K562 (cell line): ENCODE data around the gene ASCL2. TPM values are rescaled to one million over a fixed set of nuclear protein-coding genes. Genes with fewer than 3 reads are reported as not detected.

Source experiments
- ATAC-seq: fragments of 200-7000 bp; cut with Tn5 transposase; 3 replicates; pipeline ENCODE4 v1.9.1; 2020; ENCODE audit warnings: moderate library complexity
- BruUV-seq: library from RNA; stranded (reverse); fragments of 400-500 nt; replicated peaks from 2 replicates; lab custom pipeline; 2021; lab: Mats Ljungman, UMichigan
- CTCF ChIA-PET: fragments of 300-600 bp; formaldehyde crosslinking; extraction: SDS; loops from one replicate; lab custom pipeline; 2021; ENCODE audit warnings: low intra/inter-chr PET ratio; lab: Yijun Ruan, JAX
- POLR2A ChIA-PET: fragments of 300-600, 350-650 bp; sonication (Branson Sonifier 250); formaldehyde crosslinking; extraction: SDS; loops from one replicate; lab custom pipeline; 2021; ENCODE audit warnings: antibody characterized with exemption, inconsistent platforms; lab: Yijun Ruan, JAX
- DNase-seq, 4 experiments: peaks; one replicate each; pipeline versions ENCODE4 v3.0.0 to v3.0.0-alpha.2; 2011 to 2018; ENCODE audit warnings: low spot score in 3 of 4, mixed read lengths in 3 of 4; ENCODE audit errors: extremely low read depth in 1 of 4
- FAIRE-seq: peaks from 2 replicates; lab custom pipeline; 2011; peaks lifted over from hg19 to GRCh38; lab: Jason Lieb, UNC
- H2AFZ ChIP-seq: 2 replicates; pipeline ENCODE4 v1.6.0; 2011; ENCODE audit warnings: low read depth, low read length, control low read depth, inconsistent platforms
- H3K27ac ChIP-seq: fragments of 200-600 bp; 3 replicates; pipeline ENCODE4 v1.8.0; 2011; ENCODE audit warnings: low read depth, mild to moderate bottlenecking, control low read depth, inconsistent platforms, low read length, moderate library complexity, mixed read lengths; ENCODE audit errors: extremely low read depth
- H3K27me3 ChIP-seq, 2 experiments: fragments of 300-600 bp in 1 of 2; 2 replicates in 1 of 2; 3 replicates in 1 of 2; pipeline versions ENCODE4 v1.6.0 to v1.8.0; 2011; ENCODE audit warnings: inconsistent platforms in 2 of 2, low read length in 2 of 2, mild to moderate bottlenecking in 1 of 2, mixed read lengths in 1 of 2, moderate library complexity in 1 of 2; ENCODE audit not compliant: control insufficient read depth in 2 of 2, insufficient read depth in 2 of 2
- H3K36me3 ChIP-seq: fragments of 300-600 bp; 3 replicates; pipeline ENCODE4 v1.8.0; 2011; ENCODE audit warnings: mild to moderate bottlenecking, low read length, inconsistent platforms; ENCODE audit not compliant: control insufficient read depth, insufficient read depth
- H3K4me1 ChIP-seq, 2 experiments: fragments of 200-600 bp in 1 of 2; replicated peaks in 1 of 2; 2 replicates in 1 of 2; 3 replicates in 1 of 2; pipeline versions ENCODE4 v1.5.1 to v1.8.0; 2011; ENCODE audit warnings: inconsistent platforms in 2 of 2, low read length in 2 of 2, mild to moderate bottlenecking in 1 of 2, mixed read lengths in 1 of 2, moderate library complexity in 1 of 2; ENCODE audit not compliant: control insufficient read depth in 2 of 2, insufficient read depth in 2 of 2
- H3K4me2 ChIP-seq: 2 replicates; pipeline ENCODE4 v1.6.1; 2011; ENCODE audit warnings: low read length, control low read depth, inconsistent platforms, mixed read lengths; ENCODE audit not compliant: insufficient read depth
- H3K4me3 ChIP-seq: fragments of 200-600 bp; sonication (generic), shearing (Covaris generic); 2 replicates; pipeline ENCODE4 v1.5.1; 2016; ENCODE audit warnings: control low read depth, inconsistent platforms
- H3K79me2 ChIP-seq: fragments of 200-600 bp; 3 replicates; pipeline ENCODE4 v1.8.0; 2011; ENCODE audit warnings: low read length, inconsistent platforms; ENCODE audit not compliant: control insufficient read depth, insufficient read depth
- H3K9ac ChIP-seq, 2 experiments: 2 replicates each; pipeline versions ENCODE4 v1.6.0 to v1.6.1; 2011; ENCODE audit warnings: low read depth in 2 of 2, low read length in 2 of 2, control low read depth in 1 of 2, inconsistent platforms in 1 of 2, mild to moderate bottlenecking in 1 of 2, mixed read lengths in 1 of 2; ENCODE audit not compliant: insufficient read depth in 1 of 2
- H3K9me1 ChIP-seq: one replicate; pipeline ENCODE4 v1.6.0; 2011; ENCODE audit warnings: inconsistent platforms, mild to moderate bottlenecking, low read length, moderate library complexity; ENCODE audit not compliant: control insufficient read depth, insufficient read depth
- H3K9me3 ChIP-seq: replicated peaks from 2 replicates; pipeline ENCODE4 v1.5.1; 2011; ENCODE audit warnings: low read depth, low read length, inconsistent platforms; ENCODE audit not compliant: control insufficient read depth, insufficient read depth
- H4K20me1 ChIP-seq: replicated peaks from 2 replicates; pipeline ENCODE4 v1.6.1; 2011; ENCODE audit warnings: low read length, inconsistent platforms, mixed read lengths; ENCODE audit not compliant: control insufficient read depth, insufficient read depth
- E2F3 ChIP-seq: fragments of 250-450 bp; sonication (Bioruptor Pico); IDR thresholded peaks from 2 replicates; pipeline ENCODE4 v1.4.0; 2020; ENCODE audit warnings: mild to moderate bottlenecking
- GMEB1 ChIP-seq: fragments of 250-450 bp; sonication (Bioruptor Pico); IDR thresholded peaks from 2 replicates; pipeline ENCODE4 v1.4.0; 2020; ENCODE audit warnings: mild to moderate bottlenecking
- ZNF592 ChIP-seq: fragments of 450-650 bp; IDR thresholded peaks from 2 replicates; pipeline ENCODE4 v1.6.1; 2017; ENCODE audit warnings: antibody characterized with exemption, mild to moderate bottlenecking
- WGBS: fragments of 100-300 bp; shearing (Covaris generic); methylation state at CpG from one replicate; pipeline ENCODE4 v1.1.6; 2016; ENCODE audit warnings: low coverage, mixed read lengths; ENCODE audit not compliant: insufficient coverage; ENCODE audit errors: missing lambda C conversion rate; 5-methylcytosine and 5-hydroxymethylcytosine counted together
- in situ Hi-C: fragments of 300-500 bp; cut with MboI; formaldehyde crosslinking; loops from 4 replicates; pipeline ENCODE4 v1.15.0; 2018; ENCODE audit warnings: inconsistent platforms, mixed read lengths
- intact Hi-C: fragments of 100-400 bp; cut with micrococcal nuclease; formaldehyde crosslinking; loops from 2 replicates; pipeline ENCODE4 v1.14.2; 2022
- polyA plus RNA-seq, 8 experiments: library from polyadenylated mRNA; depleted of rRNA in 4 of 8; stranded (reverse) in 5 of 8; unstranded in 3 of 8; fragments of >200 nt; fragmentation: Nextera tagmentation in 2 of 8; fragmentation: Illumina TruSeq in 1 of 8; extraction: Ambion mirVana in 2 of 8; extraction: Trizol in 1 of 8; gene quantifications; 2 replicates each; pipeline versions ENCODE4 v1.2.1 to v1.2.3, GENCODE V29; 2011 to 2014; ENCODE audit warnings: inconsistent platforms in 1 of 8, missing spikeins in 1 of 8
- total RNA-seq, 7 experiments: library from RNA; depleted of rRNA in 6 of 7; stranded (reverse); fragments of >200 nt in 6 of 7; fragmentation: Illumina TruSeq in 2 of 7; extraction: Trizol in 2 of 7; gene quantifications; 2 replicates each; pipeline versions ENCODE4 v1.2.1 to v1.2.3, GENCODE V29; 2011 to 2021; ENCODE audit warnings: low replicate concordance in 1 of 7

Gene ASCL2
- total and polyA plus RNA-seq, 9 of the 15 experiments (the other 6 are each of a cell fraction or from before 2014, with no cell fraction given), result 0.11 to 1.4 (median 0.36) TPM; not detected in 2

- CTCF ChIA-PET, result no interaction called here
- 31% methylated on average over 17 of the region's 17 CpGs for WGBS
- no peak overlapping the region for H2AFZ ChIP-seq
- no peak overlapping the region for H3K27ac ChIP-seq
- no peaks in the 10 kb centered on the region for H4K20me1 ChIP-seq
- peaks cover 17 to 48% of the 10 kb centered on the region in 2 experiments for H3K4me1 ChIP-seq
- FAIRE-seq (no peak), ATAC-seq (no peak)
- no TSS peak for BruUV-seq
- TF ChIP-seq E2F3 (CRISPR knock-in tag), result no peak
- TF ChIP-seq, all 486 proteins: peak for 0
- POLR2A ChIA-PET, result no interaction called here
- Histone ChIP-seq H3K4me2 (no peak overlapping the region), H3K9me1 (no peaks in the 10 kb centered on the region), H3K9ac (peak overlapping the region in 1 of 2 experiments; percentile 55; a peak in 2 of 4 replicates), H3K79me2 (no peaks in the 10 kb centered on the region), H3K9me3 (no peaks in the 10 kb centered on the region), H3K4me3 (no peak overlapping the region), H3K36me3 (no peaks in the 10 kb centered on the region), H3K27me3 (peaks cover 0 to 13% of the 10 kb centered on the region in 2 experiments; a peak in 2 of 5 replicates)
- intact Hi-C loops, result no loop called here
- in situ Hi-C loops, result loop anchor here (5.0 kb wide), 1 partner anchor 94 kb away; no protein-coding TSS in a partner anchor
- no peak for DNase-seq
Observed at GRCh38 chr11:2295971-2296912, 25.9 kb upstream of the ASCL2 start.

GRCh38 chr11:2294926-2295290 is 24.5 kb upstream of the ASCL2 start:
- CTCF ChIA-PET, result interaction anchor here (0.7 kb wide), 1 partner anchor 100 kb away, joined by 3 read pairs; no protein-coding TSS in a partner anchor
- Histone ChIP-seq H3K9ac (no peak overlapping the region), H4K20me1 (no peaks in the 10 kb centered on the region), H3K36me3 (no peaks in the 10 kb centered on the region), H2AFZ (no peak overlapping the region), H3K9me3 (no peaks in the 10 kb centered on the region), H3K27me3 (peaks cover 0 to 22% of the 10 kb centered on the region in 2 experiments; a peak in 2 of 5 replicates), H3K27ac (no peak overlapping the region), H3K4me2 (no peak overlapping the region), H3K9me1 (no peaks in the 10 kb centered on the region), H3K79me2 (no peaks in the 10 kb centered on the region), H3K4me1 (peaks cover 7 to 43% of the 10 kb centered on the region in 2 experiments), H3K4me3 (no peak overlapping the region)
- in situ Hi-C loops (loop anchor here (5.0 kb wide), 1 partner anchor 93 kb away; no protein-coding TSS in a partner anchor), intact Hi-C loops (no loop called here)
- BruUV-seq, result no TSS peak
- no peak for FAIRE-seq
- no peak for DNase-seq
- POLR2A ChIA-PET, result no interaction called here
- WGBS, result 22% methylated on average over 8 of the region's 8 CpGs
- no peak for ATAC-seq
- TF ChIP-seq ZNF592 (no peak), GMEB1 (CRISPR knock-in tag) (no peak)
